WTC11 (cell line): ENCODE data around the gene PRPH. TPM values are rescaled to one million over a fixed set of nuclear protein-coding genes. Genes with fewer than 3 reads are reported as not detected.

Source experiments
- ATAC-seq: fragments of 200-7000 bp; cut with Tn5 transposase; 2 replicates; pipeline ENCODE4 v1.10.0; 2021; ENCODE audit warnings: mild to moderate bottlenecking, moderate library complexity
- CTCF ChIA-PET: fragments of 300-600 bp; sonication (Branson Sonifier 250); formaldehyde crosslinking; loops from one replicate; lab custom pipeline; 2021; ENCODE audit warnings: antibody characterized with exemption; lab: Charles Lee
- POLR2A ChIA-PET: fragments of 350-600 bp; sonication (Branson Sonifier 250); formaldehyde crosslinking; loops from one replicate; lab custom pipeline; 2021; ENCODE audit warnings: antibody characterized with exemption; lab: Charles Lee
- DNase-seq: peaks from one replicate; pipeline ENCODE4 v3.0.0; 2021; ENCODE audit warnings: low spot score
- H3K27ac Mint-ChIP-seq: 2 replicates; pipeline ENCODE4 v1.8.0; 2021; ENCODE audit warnings: mixed read lengths
- H3K27me3 Mint-ChIP-seq: 2 replicates; pipeline ENCODE4 v1.8.0; 2021; ENCODE audit warnings: low read depth, mild to moderate bottlenecking, moderate library complexity, mixed read lengths
- H3K36me3 Mint-ChIP-seq: 2 replicates; pipeline ENCODE4 v1.8.0; 2021; ENCODE audit warnings: mixed read lengths
- H3K4me1 Mint-ChIP-seq: 2 replicates; pipeline ENCODE4 v1.8.0; 2022; ENCODE audit warnings: mixed read lengths
- H3K4me3 Mint-ChIP-seq: 2 replicates; pipeline ENCODE4 v1.8.0; 2021; ENCODE audit warnings: mild to moderate bottlenecking, moderate library complexity, mixed read lengths
- H3K9me3 Mint-ChIP-seq: 2 replicates; pipeline ENCODE4 v1.8.0; 2021; ENCODE audit warnings: mixed read lengths
- ATF2 ChIP-seq: sonication (generic); formaldehyde crosslinking; IDR thresholded peaks from 2 replicates; pipeline ENCODE4 v1.8.1; 2022; ENCODE audit warnings: low read depth, missing genetic modification reagents, borderline replicate concordance
- CTCF ChIP-seq: fragments of 200-600 bp; IDR thresholded peaks from 2 replicates; pipeline ENCODE4 v1.8.0; 2022; ENCODE audit warnings: antibody characterized with exemption
- EMX1 ChIP-seq: fragments of 250-450 bp; sonication (Bioruptor Pico); IDR thresholded peaks from 2 replicates; pipeline ENCODE4 v1.8.0; 2021; ENCODE audit warnings: mild to moderate bottlenecking
- FOXK1 ChIP-seq: sonication (generic); formaldehyde crosslinking; IDR thresholded peaks from 2 replicates; pipeline ENCODE4 v1.8.0; 2022; ENCODE audit warnings: mild to moderate bottlenecking, moderate library complexity, missing genetic modification reagents
- FOXP1 ChIP-seq: sonication (generic); formaldehyde crosslinking; IDR thresholded peaks from 2 replicates; pipeline ENCODE4 v1.8.0; 2022; ENCODE audit warnings: missing genetic modification reagents, mild to moderate bottlenecking, moderate library complexity, borderline replicate concordance
- FOXP4 ChIP-seq: sonication (generic); formaldehyde crosslinking; IDR thresholded peaks from 2 replicates; pipeline ENCODE4 v1.8.0; 2022; ENCODE audit warnings: mild to moderate bottlenecking, missing genetic modification reagents
- GRHL2 ChIP-seq: fragments of 250-450 bp; sonication (Bioruptor Pico); IDR thresholded peaks from 2 replicates; pipeline ENCODE4 v1.8.0; 2022; ENCODE audit warnings: mild to moderate bottlenecking, moderate library complexity; ENCODE audit not compliant: insufficient replicate concordance, severe bottlenecking
- HMGA2 ChIP-seq: fragments of 250-450 bp; sonication (Bioruptor Pico); IDR thresholded peaks from 2 replicates; pipeline ENCODE4 v1.4.0; 2021; ENCODE audit warnings: mild to moderate bottlenecking, moderate library complexity
- JUN ChIP-seq: sonication (generic); formaldehyde crosslinking; IDR thresholded peaks from 2 replicates; pipeline ENCODE4 v1.8.0; 2023; ENCODE audit warnings: mild to moderate bottlenecking, missing genetic modification reagents
- MLX ChIP-seq: sonication (generic); formaldehyde crosslinking; IDR thresholded peaks from 2 replicates; pipeline ENCODE4 v1.8.1; 2023; ENCODE audit warnings: mild to moderate bottlenecking, missing genetic modification reagents, moderate library complexity
- MYBL2 ChIP-seq: sonication (generic); formaldehyde crosslinking; IDR thresholded peaks from 2 replicates; pipeline ENCODE4 v1.8.1; 2023; ENCODE audit warnings: mild to moderate bottlenecking, moderate library complexity, missing genetic modification reagents
- NR3C1 ChIP-seq: sonication (generic); formaldehyde crosslinking; conservative IDR thresholded peaks from 2 replicates; pipeline ENCODE4 v1.8.1; 2023; ENCODE audit warnings: low read depth, mild to moderate bottlenecking, missing genetic modification reagents
- OVOL2 ChIP-seq: fragments of 250-450 bp; sonication (Bioruptor Pico); IDR thresholded peaks from 2 replicates; pipeline ENCODE4 v1.9.0; 2021; ENCODE audit warnings: mild to moderate bottlenecking, borderline replicate concordance
- SMAD4 ChIP-seq: sonication (generic); formaldehyde crosslinking; IDR thresholded peaks from 2 replicates; pipeline ENCODE4 v1.8.0; 2022; ENCODE audit warnings: mild to moderate bottlenecking, missing genetic modification reagents
- TCF7 ChIP-seq: sonication (generic); formaldehyde crosslinking; IDR thresholded peaks from 2 replicates; pipeline ENCODE4 v1.8.0; 2022; ENCODE audit warnings: mild to moderate bottlenecking, low read depth, missing genetic modification reagents, moderate library complexity
- ZNF138 ChIP-seq: sonication (generic); formaldehyde crosslinking; conservative IDR thresholded peaks from 2 replicates; pipeline ENCODE4 v1.8.1; 2022; ENCODE audit warnings: mild to moderate bottlenecking, moderate library complexity, missing genetic modification reagents
- ZNF219 ChIP-seq: sonication (generic); formaldehyde crosslinking; IDR thresholded peaks from 2 replicates; pipeline ENCODE4 v1.8.0; 2023; ENCODE audit warnings: missing genetic modification reagents, mild to moderate bottlenecking, borderline replicate concordance
- ZNF232 ChIP-seq: sonication (generic); formaldehyde crosslinking; IDR thresholded peaks from 2 replicates; pipeline ENCODE4 v1.8.0; 2022; ENCODE audit warnings: mild to moderate bottlenecking, missing genetic modification reagents
- ZNF281 ChIP-seq: sonication (generic); formaldehyde crosslinking; IDR thresholded peaks from 2 replicates; pipeline ENCODE4 v1.8.0; 2023; ENCODE audit warnings: mild to moderate bottlenecking, missing genetic modification reagents
- total RNA-seq: library from RNA; stranded (reverse); gene quantifications from 3 replicates; pipeline ENCODE4 v1.2.3, GENCODE V29; 2021

Gene PRPH
- total RNA-seq, 1 experiment from 2014 or later, result 2.4 TPM

GRCh38 chr12:49345825-49346658, 51.1 kb downstream of the PRPH start:
- CTCF ChIA-PET, result interaction anchor here (0.6 to 6.5 kb wide), 17 partner anchors 9 to 764 kb away, joined by 3 to 212 read pairs (median 34); partner anchors contain the start of genes C1QL4, PRPH, SPATS2 and TROAP
- Mint-ChIP-seq H3K27me3 (peaks cover 98% of the 10 kb centered on the region), H3K27ac (no peak overlapping the region), H3K4me3 (peak overlapping the region; percentile 75), H3K9me3 (no peaks in the 10 kb centered on the region), H3K4me1 (peaks cover 28% of the 10 kb centered on the region), H3K36me3 (no peaks in the 10 kb centered on the region)
- no peak for ATAC-seq
- POLR2A ChIA-PET, result interaction anchor here (0.6 to 1.2 kb wide), 3 partner anchors 23 to 310 kb away, joined by 4 to 7 read pairs (median 5); partner anchors contain the start of gene TROAP
- TF ChIP-seq ZNF281 (CRISPR knock-in tag) (no peak), SMAD4 (CRISPR knock-in tag) (no peak), ZNF232 (CRISPR knock-in tag) (no peak), GRHL2 (CRISPR knock-in tag) (no peak), FOXK1 (no peak), JUN (CRISPR knock-in tag) (no peak), TCF7 (CRISPR knock-in tag) (no peak), MLX (no peak), ZNF219 (CRISPR knock-in tag) (no peak), ZNF138 (CRISPR knock-in tag) (no peak), HMGA2 (CRISPR knock-in tag) (no peak), ATF2 (CRISPR knock-in tag) (no peak), NR3C1 (CRISPR knock-in tag) (no peak), FOXP4 (CRISPR knock-in tag) (no peak), MYBL2 (no peak), FOXP1 (no peak), CTCF (no peak), OVOL2 (CRISPR knock-in tag) (no peak), EMX1 (CRISPR knock-in tag) (no peak)
- DNase-seq, result peak; percentile 64
